Measurements from ENCODE around the gene GCKR. TPM values are rescaled to one million over a fixed set of nuclear protein-coding genes. Genes with fewer than 3 reads are reported as not detected.
"Not testable (repeated sequence)": the region's sequence is repeated elsewhere in the genome, so short reads cannot be mapped to it uniquely, and the experiment has no call there.

GCKR gene
- total RNA-seq, 2 donors from 2014 or later, result not detected

DNA sequence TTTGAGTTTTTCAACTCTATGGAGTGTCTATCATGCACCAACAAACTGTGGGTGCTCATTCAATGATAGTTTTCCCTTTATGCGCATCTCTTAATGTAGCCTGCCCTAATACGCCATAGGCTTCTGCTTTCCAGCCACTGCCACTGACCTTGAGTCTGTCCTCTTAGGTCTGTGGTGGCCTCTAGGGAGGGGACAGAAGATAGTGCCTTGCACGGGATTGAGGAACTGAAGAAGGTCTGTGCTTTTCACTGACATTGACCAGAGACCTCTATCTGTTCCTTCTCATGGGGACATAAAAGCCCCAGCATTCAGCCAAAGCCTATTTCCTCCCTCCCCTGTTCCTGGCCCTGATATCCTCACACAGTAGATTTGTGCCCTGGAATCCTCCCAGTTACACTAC, 2.3 kb downstream of the GCKR start:
- Mint-ChIP-seq H3K36me3 (peaks cover 6 to 8% of the 10 kb centered on the region in 2 donors), H3K27ac (no peak overlapping the region), H3K9me3 (no peaks in the 10 kb centered on the region)
- ATAC-seq, result no peak
- DNase-seq (ENCODE audit: low spot score in 2 of 2), result no peak

DNA sequence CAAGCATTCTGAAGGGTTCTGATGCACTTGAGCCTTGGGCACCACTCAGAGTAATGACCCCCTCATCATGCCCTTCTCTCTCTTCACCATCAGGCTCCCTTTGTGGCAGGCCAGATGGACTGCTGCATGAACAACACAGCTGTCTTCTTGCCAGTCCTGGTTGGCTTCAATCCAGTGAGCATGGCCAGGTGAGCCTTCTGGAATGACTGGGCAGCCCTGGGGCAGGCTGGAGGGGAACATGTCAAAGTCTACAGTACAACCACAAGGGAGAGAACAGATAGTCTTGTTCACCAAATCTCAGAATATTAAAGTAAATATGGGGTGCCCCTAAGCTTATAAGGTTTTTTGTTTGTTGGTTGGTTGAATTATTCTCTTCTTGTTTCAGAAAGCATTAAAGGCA, 4.4 kb downstream of the GCKR start:
- no peaks in the 10 kb centered on the region for H3K36me3 Mint-ChIP-seq
- ATAC-seq (no peak), DNase-seq (ENCODE audit: low spot score in 2 of 2) (no peak)
- no peak overlapping the region for H3K27ac Mint-ChIP-seq
- no peaks in the 10 kb centered on the region for H3K9me3 Mint-ChIP-seq

DNA sequence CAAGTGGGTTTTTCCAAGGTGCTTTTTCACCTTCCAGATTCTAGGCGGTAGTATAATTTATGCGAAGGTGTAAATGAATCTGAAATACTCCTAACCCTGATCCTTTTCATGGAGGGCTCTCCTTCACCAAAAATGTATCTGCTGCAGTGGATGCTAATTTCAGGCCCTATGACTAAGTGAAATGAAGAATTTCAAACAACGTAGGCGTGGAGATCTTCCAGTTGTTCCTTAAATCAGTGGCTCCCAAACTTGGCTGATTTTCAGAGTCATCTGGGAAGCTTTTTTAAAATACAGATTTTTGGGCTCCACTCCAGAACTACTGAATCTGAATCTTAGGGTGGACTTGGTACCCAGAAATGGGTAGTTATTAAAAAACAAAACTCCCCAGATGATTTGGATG, 5.5 kb downstream of the GCKR start:
- no peak overlapping the region for H3K27ac Mint-ChIP-seq
- ATAC-seq, result no peak
- no peaks in the 10 kb centered on the region for H3K9me3 Mint-ChIP-seq
- no peaks in the 10 kb centered on the region for H3K36me3 Mint-ChIP-seq
- DNase-seq (ENCODE audit: low spot score in 2 of 2), result no peak

DNA sequence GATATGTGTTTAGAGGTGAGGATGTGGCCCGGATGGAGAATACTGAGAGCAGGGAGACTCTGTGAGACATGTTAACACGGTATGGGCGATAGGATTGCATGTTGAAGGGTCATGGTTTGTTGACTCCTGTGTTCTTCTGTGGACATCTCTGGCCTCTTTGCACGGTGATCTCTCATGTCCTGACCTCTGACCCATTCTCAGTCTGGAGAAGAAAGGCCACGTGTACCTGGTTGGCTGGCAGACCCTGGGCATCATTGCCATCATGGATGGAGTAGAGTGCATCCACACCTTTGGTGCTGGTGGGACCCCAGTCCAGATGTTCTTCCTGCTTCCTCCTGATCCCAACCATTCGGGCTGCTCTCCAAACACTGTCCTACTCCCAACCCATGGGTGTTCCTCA, 9.9 kb downstream of the GCKR start:
- DNase-seq (ENCODE audit: low spot score in 2 of 2), result no peak
- no peaks in the 10 kb centered on the region for H3K9me3 Mint-ChIP-seq
- no peaks in the 10 kb centered on the region for H3K36me3 Mint-ChIP-seq
- ATAC-seq, result no peak
- peak overlapping the region in 1 of 2 donors; percentile 37 for H3K27ac Mint-ChIP-seq

DNA sequence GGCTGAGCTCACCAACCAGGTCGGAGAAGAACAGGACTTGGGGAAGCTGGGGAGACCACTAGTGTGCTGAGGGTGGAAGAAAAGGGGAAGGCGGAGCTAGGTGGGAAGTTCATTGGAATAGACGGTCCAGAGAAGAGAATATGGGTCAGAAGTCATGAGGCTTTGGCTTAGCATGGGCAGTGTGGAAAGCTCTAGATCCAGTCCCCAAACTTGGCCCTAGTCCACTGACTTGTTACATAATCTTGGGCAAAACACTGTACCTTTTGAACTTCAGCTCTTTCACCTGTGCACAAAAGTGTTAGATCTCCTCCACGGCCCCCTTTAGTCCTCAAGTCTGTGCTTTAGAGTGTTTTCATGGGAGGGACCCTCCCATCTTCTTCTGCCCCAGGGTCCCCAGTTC, 10.7 kb downstream of the GCKR start:
- Mint-ChIP-seq H3K9me3 (no peaks in the 10 kb centered on the region), H3K27ac (no peak overlapping the region), H3K36me3 (no peaks in the 10 kb centered on the region)
- DNase-seq (ENCODE audit: low spot score in 2 of 2) (no peak), ATAC-seq (no peak)

DNA sequence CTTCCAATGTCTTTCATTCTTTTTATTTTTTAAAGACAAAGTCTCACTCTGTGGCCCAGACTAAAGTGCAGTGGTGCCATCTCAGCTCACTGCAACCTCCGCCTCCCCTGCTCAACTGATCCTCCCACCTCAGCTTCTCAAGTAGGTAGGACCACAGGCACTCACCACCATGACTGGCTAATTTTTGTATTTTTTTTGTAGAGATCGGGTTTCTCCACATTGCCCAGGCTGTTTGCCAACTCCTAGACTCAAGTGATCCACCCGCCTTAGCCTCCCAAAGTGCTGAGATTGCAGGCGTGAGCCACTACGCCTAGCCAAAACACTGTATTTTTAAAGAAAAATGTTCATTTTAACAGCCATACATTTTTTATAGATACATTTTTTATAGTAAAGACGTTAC, 12.7 kb downstream of the GCKR start:
- DNase-seq (ENCODE audit: low spot score in 2 of 2) (no peak), ATAC-seq (no peak)
- Mint-ChIP-seq H3K36me3 (no peaks in the 10 kb centered on the region), H3K9me3 (no peaks in the 10 kb centered on the region), H3K27ac (no peak overlapping the region)

DNA sequence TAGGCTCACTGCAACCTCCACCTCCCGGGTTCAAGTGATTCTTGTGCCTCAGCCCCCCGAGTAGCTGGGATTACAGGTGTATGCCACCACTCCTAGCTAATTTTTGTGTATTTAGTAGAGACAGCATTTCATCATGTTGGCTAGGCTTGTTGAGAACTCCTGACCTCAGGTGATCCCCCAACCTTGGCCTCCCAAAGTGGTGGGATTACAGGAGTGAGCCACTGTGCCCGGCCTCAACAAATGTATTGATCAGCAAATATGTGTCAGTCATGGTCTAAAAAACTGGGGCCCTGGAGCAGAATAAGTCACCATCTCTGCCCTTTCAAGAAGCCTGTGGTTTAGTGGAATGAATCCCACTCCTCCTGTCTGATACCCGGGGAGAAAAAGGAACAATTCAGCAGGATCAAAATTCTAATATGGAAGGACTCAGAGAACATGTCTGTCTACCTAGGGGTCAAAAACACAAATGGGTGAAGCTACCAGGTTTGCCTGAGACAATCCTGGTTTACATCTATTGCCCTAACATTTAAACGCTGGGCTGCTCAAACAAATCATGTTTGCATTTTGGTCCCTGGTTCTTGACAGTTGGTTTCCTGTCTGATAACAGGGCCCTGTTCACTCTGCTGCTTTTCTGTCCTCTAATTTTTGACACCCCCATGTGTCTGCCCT, 21.6 kb downstream of the GCKR start:
- ATAC-seq (no peak), DNase-seq (ENCODE audit: low spot score in 2 of 2) (no peak)
- H3K9me3 Mint-ChIP-seq, result no peaks in the 10 kb centered on the region
- H3K36me3 Mint-ChIP-seq, result no peaks in the 10 kb centered on the region
- no peak overlapping the region for H3K27ac Mint-ChIP-seq

DNA sequence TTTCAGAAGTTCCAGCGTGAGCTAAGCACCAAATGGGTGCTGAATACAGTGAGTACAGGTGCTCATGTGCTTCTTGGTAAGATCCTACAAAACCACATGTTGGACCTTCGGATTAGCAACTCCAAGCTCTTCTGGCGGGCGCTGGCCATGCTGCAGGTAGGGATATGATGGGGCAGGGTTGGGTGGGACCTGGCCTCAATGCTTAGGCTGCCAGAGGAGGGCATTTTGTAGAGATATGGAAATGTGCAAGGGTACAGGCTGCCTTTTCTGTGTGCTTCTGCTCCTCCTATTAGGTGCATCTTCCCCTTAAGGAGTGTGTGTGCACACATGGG, 22.1 kb downstream of the GCKR start:
- Mint-ChIP-seq H3K9me3 (no peaks in the 10 kb centered on the region), H3K36me3 (no peaks in the 10 kb centered on the region), H3K27ac (no peak overlapping the region)
- no peak for DNase-seq (ENCODE audit: low spot score in 2 of 2)
- ATAC-seq, result no peak

DNA sequence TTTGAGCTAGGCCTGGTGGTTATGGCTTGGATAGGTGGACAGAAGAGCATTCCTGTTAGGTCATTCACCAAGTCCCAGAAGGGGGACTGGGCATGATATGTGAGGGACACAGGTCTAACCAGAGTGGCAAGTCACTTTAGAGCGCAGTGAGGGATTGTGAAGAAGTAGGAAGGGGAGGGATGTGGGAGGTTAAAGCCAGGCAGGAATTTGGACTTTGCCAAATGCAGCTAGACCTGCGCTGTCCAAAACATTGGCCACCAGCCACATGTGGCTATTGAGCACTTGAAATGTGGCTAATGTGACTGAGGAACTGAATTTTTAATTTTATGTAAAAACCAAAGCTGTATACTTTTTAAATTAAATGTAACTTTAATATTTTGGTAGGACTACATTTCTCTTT, 23.7 kb downstream of the GCKR start:
- Mint-ChIP-seq H3K9me3 (no peaks in the 10 kb centered on the region), H3K27ac (peak overlapping the region in 1 of 2 donors; percentile 80), H3K36me3 (no peaks in the 10 kb centered on the region)
- DNase-seq (ENCODE audit: low spot score in 2 of 2) (no peak), ATAC-seq (no peak)

DNA sequence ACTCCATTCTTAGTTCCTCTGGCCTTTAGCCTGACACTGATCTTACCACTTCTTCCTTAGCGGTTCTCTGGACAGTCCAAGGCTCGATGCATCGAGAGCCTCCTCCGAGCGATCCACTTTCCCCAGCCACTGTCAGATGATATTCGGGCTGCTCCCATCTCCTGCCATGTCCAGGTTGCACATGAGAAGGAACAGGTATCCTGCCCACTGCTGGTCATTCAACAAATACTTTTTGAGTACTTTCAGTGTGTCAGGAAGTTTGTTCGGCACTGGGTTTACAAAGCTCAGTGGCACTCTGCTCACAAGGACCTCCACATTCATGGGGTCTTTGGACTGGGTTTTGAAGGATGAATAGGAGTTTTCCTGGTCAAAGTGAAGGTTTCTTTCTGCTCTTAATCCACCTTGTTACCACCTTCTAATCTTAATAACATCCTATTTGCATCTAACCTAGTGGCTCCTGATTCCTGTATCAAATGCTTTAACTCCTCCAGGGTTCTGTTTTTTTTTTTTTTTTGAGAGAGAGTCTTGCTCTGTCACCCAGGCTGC, 25.8 kb downstream of the GCKR start:
- no peak for DNase-seq (ENCODE audit: low spot score in 2 of 2)
- Mint-ChIP-seq H3K9me3 (no peaks in the 10 kb centered on the region), H3K36me3 (no peaks in the 10 kb centered on the region), H3K27ac (no peak overlapping the region)
- no peak for ATAC-seq

DNA sequence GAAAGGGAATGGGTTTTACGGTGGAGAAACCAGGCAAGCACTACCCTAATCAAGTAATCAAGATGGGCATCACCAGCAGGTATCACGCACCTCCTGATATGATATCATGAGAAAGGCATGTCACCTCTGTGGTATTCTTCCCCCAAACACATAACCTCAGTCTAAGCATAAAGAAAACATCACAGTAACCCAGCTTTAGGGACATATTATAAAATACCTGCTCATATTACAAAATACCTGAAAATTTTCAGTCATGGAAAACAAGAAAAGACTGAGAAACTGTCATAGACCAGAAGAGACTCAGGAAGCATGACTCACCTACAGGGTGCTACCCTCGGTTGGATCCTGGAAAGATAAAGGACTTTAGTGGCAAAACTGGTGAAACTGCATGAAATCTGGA, 30.5 kb downstream of the GCKR start:
- Mint-ChIP-seq H3K9me3 (no peaks in the 10 kb centered on the region), H3K36me3 (no peaks in the 10 kb centered on the region), H3K27ac (no peak overlapping the region)
- DNase-seq (ENCODE audit: low spot score in 2 of 2) (no peak), ATAC-seq (peak in 1 of 2 donors; percentile 53)

DNA sequence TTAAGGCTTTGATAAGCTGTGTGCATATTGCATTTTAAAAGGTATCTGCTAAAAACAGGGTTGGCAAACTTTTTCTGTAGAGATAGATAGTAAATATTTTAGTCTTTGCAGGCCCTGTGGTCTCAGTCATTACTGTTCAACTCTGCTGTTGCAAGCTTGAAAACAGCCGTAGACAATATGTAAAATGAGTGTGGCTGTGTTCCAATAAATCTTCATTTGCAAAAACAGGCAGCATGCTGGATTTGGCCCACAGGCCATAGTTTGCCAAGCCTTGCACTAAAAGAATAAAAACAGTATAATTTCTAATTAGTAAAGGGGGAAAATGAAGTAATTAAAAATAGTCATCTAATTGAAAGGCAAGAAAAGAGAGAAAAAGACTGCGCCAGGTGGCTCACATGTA, 35.3 kb downstream of the GCKR start:
- ATAC-seq (no peak), DNase-seq (ENCODE audit: low spot score in 2 of 2) (no peak)
- Mint-ChIP-seq H3K36me3 (no peaks in the 10 kb centered on the region), H3K27ac (no peak overlapping the region), H3K9me3 (no peaks in the 10 kb centered on the region)

DNA sequence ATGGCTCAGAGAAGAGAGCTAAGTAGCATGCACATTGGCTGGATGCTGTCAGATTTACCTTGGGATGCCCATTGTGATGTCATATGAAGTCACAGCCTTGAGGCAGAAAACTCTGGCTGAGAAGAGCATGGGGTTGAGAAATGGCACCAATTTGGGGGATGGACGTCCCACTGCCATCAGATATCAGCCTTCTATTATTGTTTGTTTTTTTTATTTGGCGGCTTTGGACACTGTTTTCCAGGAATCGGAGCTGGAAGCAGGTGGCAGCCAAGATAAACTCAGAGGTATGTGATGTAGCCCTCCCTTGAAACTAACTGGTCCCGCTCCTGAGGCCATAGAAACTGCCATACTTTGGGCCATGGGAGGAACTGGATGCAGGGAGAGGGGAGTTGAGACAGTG, 40.6 kb downstream of the GCKR start:
- ATAC-seq, result no peak
- Mint-ChIP-seq H3K9me3 (no peaks in the 10 kb centered on the region), H3K27ac (no peak overlapping the region), H3K36me3 (no peaks in the 10 kb centered on the region)
- no peak for DNase-seq (ENCODE audit: low spot score in 2 of 2)

DNA sequence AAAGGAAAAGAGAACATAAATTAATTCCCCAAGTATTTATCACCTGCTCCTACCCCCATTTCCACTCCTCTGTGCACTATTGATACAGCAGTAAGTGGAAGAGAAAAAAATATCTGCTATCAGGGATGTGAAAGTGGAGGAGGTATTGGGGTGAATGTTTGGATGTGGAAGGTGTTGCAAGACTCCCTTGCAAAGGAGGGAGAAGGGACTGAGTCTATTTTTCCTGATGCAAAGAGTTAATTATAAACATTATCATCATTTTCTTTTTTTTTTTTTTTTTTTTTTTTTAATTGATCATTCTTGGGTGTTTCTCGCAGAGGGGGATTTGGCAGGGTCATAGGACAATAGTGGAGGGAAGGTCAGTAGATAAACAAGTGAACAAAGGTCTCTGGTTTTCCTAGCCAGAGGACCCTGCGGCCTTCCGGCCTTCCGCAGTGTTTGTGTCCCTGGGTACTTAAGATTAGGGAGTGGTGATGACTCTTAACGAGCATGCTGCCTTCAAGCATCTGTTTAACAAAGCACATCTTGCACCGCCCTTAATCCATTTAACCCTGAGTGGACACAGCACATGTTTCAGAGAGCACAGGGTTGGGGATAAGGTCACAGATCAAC, 42.3 kb downstream of the GCKR start:
- H3K27ac Mint-ChIP-seq; DNase-seq (ENCODE audit: low spot score in 2 of 2); H3K36me3 Mint-ChIP-seq; H3K9me3 Mint-ChIP-seq; ATAC-seq: not testable (repeated sequence)

DNA sequence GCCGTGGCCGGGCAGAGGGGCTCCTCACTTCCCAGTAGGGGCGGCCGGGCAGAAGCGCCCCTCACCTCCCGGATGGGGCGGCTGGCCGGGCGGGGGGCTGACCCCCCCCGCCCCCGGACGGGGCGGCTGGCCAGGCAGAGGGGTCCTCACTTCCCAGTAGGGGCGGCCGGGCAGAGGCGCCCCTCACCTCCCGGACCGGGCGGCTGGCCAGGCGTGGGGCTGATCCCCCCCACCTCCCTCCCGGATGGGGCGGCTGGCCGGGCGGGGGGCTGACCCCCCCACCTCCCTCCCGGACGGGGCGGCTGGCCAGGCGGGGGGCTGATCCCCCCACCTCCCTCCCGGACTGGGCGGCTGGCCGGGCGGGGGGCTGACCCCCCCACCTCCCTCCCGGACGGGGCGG, 43.0 kb downstream of the GCKR start:
- H3K36me3 Mint-ChIP-seq; ATAC-seq; DNase-seq (ENCODE audit: low spot score in 2 of 2); H3K9me3 Mint-ChIP-seq; H3K27ac Mint-ChIP-seq: not testable (repeated sequence)

DNA sequence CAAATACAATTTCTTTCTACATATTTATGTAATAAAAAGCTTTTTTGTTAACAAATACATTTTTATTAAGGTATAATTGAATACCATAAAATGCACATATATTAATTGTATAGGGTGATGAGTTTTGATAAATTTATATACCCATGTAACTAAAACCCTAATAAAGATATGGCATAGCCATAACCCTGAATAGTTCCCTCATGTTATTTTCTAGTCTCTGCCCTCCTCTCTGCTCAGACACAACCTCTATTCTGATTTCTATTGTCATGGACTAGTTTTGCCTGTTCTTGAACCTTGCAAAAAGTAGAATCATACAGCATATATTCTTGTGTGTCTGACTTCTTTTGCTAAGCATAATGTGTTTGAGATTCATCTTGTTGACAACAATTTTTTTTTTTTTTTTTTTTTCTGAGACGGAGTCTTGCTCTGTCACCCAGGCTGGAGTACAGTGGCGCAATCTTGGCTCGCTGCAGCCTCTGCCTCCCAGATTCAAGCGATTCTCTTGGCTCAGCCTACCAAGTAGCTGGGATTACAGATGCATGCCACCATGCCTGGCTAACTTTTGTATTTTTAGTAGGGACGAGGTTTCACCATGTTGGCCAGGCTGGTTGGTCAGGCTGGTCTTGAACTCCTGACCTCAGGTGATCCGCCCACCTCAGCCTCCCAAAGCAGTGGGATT, 47.6 kb downstream of the GCKR start:
- no peaks in the 10 kb centered on the region for H3K9me3 Mint-ChIP-seq
- ATAC-seq (no peak), DNase-seq (ENCODE audit: low spot score in 2 of 2) (no peak)
- no peak overlapping the region for H3K27ac Mint-ChIP-seq
- H3K36me3 Mint-ChIP-seq, result no peaks in the 10 kb centered on the region

DNA sequence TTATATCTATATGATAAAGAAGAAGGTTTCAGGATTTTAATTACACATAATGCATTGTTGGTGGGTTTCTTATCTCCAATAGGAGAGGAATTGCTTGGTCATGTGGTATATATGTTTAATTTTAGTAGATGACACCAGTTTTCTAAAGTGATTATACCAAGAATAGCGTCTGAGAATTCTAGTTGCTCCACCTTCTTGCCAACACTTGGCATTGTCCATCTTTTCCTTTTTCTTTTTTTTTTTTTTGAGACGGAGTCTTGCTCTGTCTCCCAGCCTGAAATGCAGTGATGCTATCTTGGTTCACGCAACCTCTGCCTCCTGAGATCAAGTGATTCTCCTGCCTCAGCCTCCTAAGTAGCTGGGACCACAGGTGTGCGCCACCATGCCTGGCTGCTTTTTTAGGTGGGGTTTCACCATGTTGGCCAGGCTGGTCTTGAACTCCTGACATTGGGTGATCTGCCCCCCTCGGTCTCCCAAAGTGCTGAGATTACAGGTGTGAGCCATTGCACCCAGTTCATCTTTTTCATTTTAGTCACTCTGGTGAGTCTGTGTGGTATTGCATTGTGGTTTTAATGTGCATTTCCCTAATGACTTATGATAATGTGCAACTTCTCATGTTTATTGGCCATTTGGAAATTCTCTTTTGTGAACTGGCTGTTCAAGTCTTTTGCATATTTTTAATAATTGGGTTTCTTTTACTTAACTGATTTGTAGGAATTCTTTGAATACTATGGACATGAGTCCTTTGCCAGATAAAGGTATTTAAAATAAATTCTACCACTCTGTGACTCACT, 48.9 kb downstream of the GCKR start:
- Mint-ChIP-seq H3K27ac (no peak overlapping the region), H3K9me3 (no peaks in the 10 kb centered on the region), H3K36me3 (no peaks in the 10 kb centered on the region)
- DNase-seq (ENCODE audit: low spot score in 2 of 2) (no peak), ATAC-seq (no peak)
